Cardiac fibroblast (primary cell): ENCODE results near the gene FAM118B.
A peak's percentile ranks its signal among the peaks of the same experiment; 100 is the strongest.

ENCODE experiments used
- DNase-seq, 2 donors: peaks; one replicate each; pipeline versions ENCODE4 v3.0.0 to v3.0.0-alpha.2; 2010; ENCODE audit warnings: low read depth in 2 of 2
- H3K4me3 ChIP-seq, 2 donors: replicated peaks in 1 of 2; 1 replicate in 1 of 2; 2 replicates in 1 of 2; pipeline ENCODE4 v1.5.1; 2011; ENCODE audit warnings: low read depth in 2 of 2, low read length in 2 of 2, mild to moderate bottlenecking in 2 of 2, moderate library complexity in 1 of 2
- TF ChIP-seq, protein P1 (sequence below): IDR thresholded peaks from one replicate; pipeline ENCODE4 v1.5.1; 2011; ENCODE audit warnings: low read depth, mild to moderate bottlenecking, low read length, inconsistent platforms

The FAM118B gene

DNA sequence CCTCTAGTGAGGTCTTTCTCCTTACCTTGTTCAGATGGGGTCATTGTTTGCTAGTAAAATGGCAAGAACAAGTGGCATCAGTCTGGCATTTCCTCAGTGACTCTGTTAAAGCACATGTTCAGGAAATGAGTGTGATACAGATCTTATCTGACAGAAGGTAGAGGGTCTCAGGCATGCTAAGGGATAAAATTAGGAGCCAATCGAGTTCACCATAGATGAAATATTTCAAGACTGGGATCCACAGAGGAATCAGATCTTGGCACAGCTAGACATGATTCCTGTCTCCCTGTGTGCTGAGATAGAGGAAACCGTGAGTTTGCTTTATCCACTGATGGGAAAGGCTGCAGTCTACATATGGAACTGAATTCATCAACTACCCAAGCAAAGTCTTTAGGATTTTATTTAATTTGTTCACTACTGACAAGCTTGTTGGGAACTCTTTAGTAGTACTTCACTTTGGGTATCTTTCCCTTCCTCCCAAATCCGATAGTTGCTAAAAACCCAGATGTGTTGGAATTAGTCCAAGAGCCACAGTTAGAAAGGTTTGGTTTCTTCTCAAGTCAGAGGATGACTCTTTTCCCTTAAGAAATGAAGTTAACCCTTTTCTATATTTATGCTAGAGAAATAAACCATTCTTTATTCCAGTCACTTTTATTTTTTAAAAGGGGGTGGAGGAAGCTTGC, 18.4 kb downstream of the FAM118B start:
- TF ChIP-seq, protein P1, sequence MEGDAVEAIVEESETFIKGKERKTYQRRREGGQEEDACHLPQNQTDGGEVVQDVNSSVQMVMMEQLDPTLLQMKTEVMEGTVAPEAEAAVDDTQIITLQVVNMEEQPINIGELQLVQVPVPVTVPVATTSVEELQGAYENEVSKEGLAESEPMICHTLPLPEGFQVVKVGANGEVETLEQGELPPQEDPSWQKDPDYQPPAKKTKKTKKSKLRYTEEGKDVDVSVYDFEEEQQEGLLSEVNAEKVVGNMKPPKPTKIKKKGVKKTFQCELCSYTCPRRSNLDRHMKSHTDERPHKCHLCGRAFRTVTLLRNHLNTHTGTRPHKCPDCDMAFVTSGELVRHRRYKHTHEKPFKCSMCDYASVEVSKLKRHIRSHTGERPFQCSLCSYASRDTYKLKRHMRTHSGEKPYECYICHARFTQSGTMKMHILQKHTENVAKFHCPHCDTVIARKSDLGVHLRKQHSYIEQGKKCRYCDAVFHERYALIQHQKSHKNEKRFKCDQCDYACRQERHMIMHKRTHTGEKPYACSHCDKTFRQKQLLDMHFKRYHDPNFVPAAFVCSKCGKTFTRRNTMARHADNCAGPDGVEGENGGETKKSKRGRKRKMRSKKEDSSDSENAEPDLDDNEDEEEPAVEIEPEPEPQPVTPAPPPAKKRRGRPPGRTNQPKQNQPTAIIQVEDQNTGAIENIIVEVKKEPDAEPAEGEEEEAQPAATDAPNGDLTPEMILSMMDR, result no peak
- no peak overlapping the region for H3K4me3 ChIP-seq
- DNase-seq, result peak; percentile 34 to 66

DNA sequence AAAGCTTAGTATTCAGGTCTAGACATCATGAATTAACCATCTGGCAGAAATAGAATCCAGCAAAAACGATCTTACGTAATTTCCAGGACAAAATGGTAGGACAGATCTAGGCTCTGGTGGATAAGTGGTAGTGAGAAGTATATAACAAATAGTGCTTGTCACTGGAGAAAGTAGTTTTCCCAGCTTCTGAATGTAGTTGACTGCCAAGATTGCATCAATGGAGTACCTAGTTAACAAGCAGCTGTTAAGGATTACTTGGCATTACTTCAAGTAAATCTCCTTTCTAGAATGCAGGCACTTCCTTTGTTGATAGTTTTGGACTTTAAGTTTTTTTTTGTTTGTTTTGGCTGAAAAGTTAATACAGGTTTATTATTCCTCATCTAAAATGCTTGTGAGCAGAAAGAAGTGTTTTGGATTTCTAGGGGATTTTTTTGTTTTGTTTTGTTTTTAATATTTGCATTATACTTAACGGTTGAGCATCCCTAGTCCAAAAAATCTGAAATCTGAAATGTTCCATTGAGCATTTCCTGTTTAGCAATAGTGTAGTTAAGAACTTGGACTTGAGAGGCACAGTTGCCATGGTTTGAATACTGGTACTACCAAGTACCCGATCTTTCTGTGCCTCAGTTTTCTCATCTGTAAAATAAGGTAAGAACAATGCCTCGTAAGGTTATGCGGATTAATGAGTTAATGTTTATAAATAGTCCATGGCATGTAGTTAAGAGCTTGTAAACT, 20.3 kb downstream of the FAM118B start:
- peak; percentile 70 to 91 for DNase-seq

DNA sequence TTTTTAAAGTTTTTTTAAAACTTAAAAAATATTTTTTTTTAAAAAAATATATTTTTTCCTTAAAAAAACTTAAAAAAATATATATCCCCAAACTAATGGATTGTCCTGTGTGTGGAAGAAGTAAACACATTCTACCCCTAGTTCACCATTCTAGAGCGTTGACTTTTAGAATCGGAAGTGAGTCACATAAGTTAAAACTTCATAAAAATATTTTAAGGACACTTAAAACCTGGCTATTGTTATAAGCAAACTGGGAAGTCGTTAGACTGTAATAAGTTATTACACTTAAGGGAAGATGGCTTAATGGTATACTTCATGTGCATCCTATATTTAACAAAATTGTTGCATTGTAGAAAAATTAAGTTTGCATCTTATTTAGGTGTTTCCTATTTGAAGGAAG, 21.1 kb downstream of the FAM118B start:
- TF ChIP-seq, protein P1, result no peak
- DNase-seq, result no peak
- no peak overlapping the region for H3K4me3 ChIP-seq

More for the DNA sequence above, 20.3 kb downstream of the FAM118B start:
- TF ChIP-seq, protein P1, result no peak
- H3K4me3 ChIP-seq, result no peak overlapping the region

DNA sequence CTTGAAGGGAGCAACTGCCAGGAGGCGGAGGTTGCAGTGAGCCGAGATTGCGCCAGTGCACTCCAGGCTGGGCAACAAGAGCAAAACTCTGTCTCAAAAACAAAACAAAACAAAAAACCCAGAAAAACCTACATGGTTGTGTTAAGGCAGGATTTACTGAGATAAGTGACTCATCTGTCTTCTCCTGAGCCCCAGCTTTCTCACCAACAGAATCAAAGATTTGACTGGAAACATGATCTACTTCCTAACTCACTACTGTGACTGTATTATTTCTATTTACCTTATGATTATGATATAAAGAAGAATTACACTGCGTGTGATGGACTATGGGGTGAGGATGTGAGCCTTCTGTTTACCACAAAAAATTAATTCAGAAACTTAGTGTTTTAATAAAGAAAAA, 21.8 kb downstream of the FAM118B start:
- DNase-seq, result peak in 1 of 2 donors; percentile 52
- TF ChIP-seq, protein P1, result no peak
- no peak overlapping the region for H3K4me3 ChIP-seq

DNA sequence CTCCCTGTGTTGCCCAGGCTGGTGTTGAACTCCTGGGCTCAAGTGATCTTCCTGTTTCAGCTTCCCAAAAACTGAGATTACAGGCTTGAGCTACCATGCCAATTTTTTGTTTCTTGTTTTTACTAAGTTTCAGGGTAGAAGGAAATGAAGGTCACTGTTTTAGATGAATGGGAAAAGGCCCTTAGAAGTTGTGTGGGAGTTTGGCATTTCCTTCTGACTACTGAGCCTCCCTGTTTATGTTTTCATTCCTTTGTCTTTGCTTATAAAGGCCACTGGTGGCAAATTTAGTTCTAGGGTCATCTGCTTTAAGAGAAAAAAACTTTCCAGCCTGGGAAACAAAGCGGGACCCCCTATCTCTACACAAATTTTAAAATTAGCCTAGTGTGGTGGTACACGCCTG, 35.1 kb downstream of the FAM118B start:
- TF ChIP-seq, protein P1, result no peak
- DNase-seq, result peak; percentile 45 to 67
- no peak overlapping the region for H3K4me3 ChIP-seq

DNA sequence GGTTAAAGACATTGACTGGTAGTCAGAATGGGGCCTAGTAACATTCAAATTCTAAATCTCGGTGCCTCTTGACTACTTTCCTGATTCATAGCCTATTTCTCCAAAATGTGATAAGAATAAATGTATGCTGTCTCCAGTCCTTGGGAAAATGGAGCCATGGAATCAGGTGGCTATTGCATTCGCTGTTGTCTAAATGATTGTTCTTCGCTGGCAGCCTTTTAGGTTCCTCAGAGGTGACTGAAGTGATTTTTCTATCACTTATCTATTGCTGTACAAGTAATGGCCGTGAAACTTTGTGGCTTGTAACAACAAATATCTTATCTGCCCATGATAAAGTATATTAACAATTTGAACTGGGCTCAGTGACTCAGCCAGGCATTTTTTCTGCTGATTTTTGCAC, 41.7 kb downstream of the FAM118B start:
- no peak overlapping the region for H3K4me3 ChIP-seq
- no peak for DNase-seq
- TF ChIP-seq, protein P1, result no peak
